Calu3 (cell line): ENCODE data around the gene MEP1A. TPM values are rescaled to one million over a fixed set of nuclear protein-coding genes. Genes with fewer than 3 reads are reported as not detected.

ENCODE experiments used
- BruUV-seq: library from RNA; stranded (reverse); fragments of 400-500 nt; replicated peaks from 2 replicates; lab custom pipeline; 2021; lab: Mats Ljungman, UMichigan
- CTCF ChIA-PET: fragments of 300-600 bp; sonication (Branson Sonifier 250); formaldehyde crosslinking; loops from one replicate; lab custom pipeline; 2022; ENCODE audit warnings: antibody characterized with exemption; lab: Charles Lee
- DNase-seq: peaks from one replicate; pipeline ENCODE4 v3.0.0; 2022
- H3K27ac Mint-ChIP-seq: one replicate; pipeline ENCODE4 v1.8.0; 2022; ENCODE audit warnings: mixed read lengths; ENCODE audit not compliant: unreplicated experiment
- H3K27me3 Mint-ChIP-seq: one replicate; pipeline ENCODE4 v1.8.0; 2022; ENCODE audit warnings: mixed read lengths; ENCODE audit not compliant: unreplicated experiment
- H3K36me3 Mint-ChIP-seq: one replicate; pipeline ENCODE4 v1.8.0; 2022; ENCODE audit warnings: mild to moderate bottlenecking, moderate library complexity, mixed read lengths; ENCODE audit not compliant: insufficient read depth, unreplicated experiment
- H3K4me1 Mint-ChIP-seq: one replicate; pipeline ENCODE4 v1.8.0; 2022; ENCODE audit warnings: mild to moderate bottlenecking, low read depth, mixed read lengths; ENCODE audit not compliant: unreplicated experiment
- H3K4me3 Mint-ChIP-seq: one replicate; pipeline ENCODE4 v1.8.0; 2022; ENCODE audit warnings: mild to moderate bottlenecking, low read depth, moderate library complexity, mixed read lengths; ENCODE audit not compliant: unreplicated experiment
- H3K9me3 Mint-ChIP-seq: one replicate; pipeline ENCODE4 v1.8.0; 2022; ENCODE audit warnings: low read depth, mixed read lengths; ENCODE audit not compliant: unreplicated experiment
- CTCF ChIP-seq: fragments of 200-600 bp; IDR thresholded peaks from one replicate; pipeline ENCODE4 v1.8.0; 2022; ENCODE audit warnings: antibody characterized with exemption; ENCODE audit not compliant: unreplicated experiment
- intact Hi-C: fragments of 100-400 bp; cut with micrococcal nuclease; formaldehyde crosslinking; loops from one replicate; pipeline ENCODE4 v1.10.0; 2022; ENCODE audit not compliant: unreplicated experiment
- total RNA-seq: library from RNA; stranded (reverse); gene quantifications from 2 replicates; pipeline ENCODE4 v1.2.3, GENCODE V29; 2022

The MEP1A gene
- total RNA-seq, 1 experiment from 2014 or later, result not detected

GRCh38 chr6:46755865-46756264, 37.3 kb upstream of the MEP1A start:
- intact Hi-C loops, result no loop called here
- CTCF ChIA-PET, result no interaction called here
- TF ChIP-seq CTCF, result no peak
- Mint-ChIP-seq H3K27ac (no peak overlapping the region), H3K9me3 (no peaks in the 10 kb centered on the region), H3K4me1 (no peaks in the 10 kb centered on the region), H3K36me3 (no peaks in the 10 kb centered on the region), H3K4me3 (no peak overlapping the region), H3K27me3 (no peaks in the 10 kb centered on the region)
- DNase-seq, result no peak
- no TSS peak for BruUV-seq

GRCh38 chr6:46756469-46757213, 36.5 kb upstream of the MEP1A start:
- intact Hi-C loops, result no loop called here
- CTCF ChIA-PET, result no interaction called here
- no peaks in the 10 kb centered on the region for H3K9me3 Mint-ChIP-seq
- TF ChIP-seq CTCF, result no peak
- BruUV-seq, result no TSS peak
- H3K27ac Mint-ChIP-seq, result no peak overlapping the region
- no peaks in the 10 kb centered on the region for H3K27me3 Mint-ChIP-seq
- H3K4me1 Mint-ChIP-seq, result no peaks in the 10 kb centered on the region
- DNase-seq, result no peak
- no peaks in the 10 kb centered on the region for H3K36me3 Mint-ChIP-seq
- H3K4me3 Mint-ChIP-seq, result no peak overlapping the region

GRCh38 chr6:46757214-46757596, 36.0 kb upstream of the MEP1A start:
- no peaks in the 10 kb centered on the region for H3K4me1 Mint-ChIP-seq
- BruUV-seq, result no TSS peak
- H3K36me3 Mint-ChIP-seq, result no peaks in the 10 kb centered on the region
- no peaks in the 10 kb centered on the region for H3K27me3 Mint-ChIP-seq
- TF ChIP-seq CTCF, result no peak
- CTCF ChIA-PET, result no interaction called here
- DNase-seq, result no peak
- no peaks in the 10 kb centered on the region for H3K9me3 Mint-ChIP-seq
- H3K4me3 Mint-ChIP-seq, result no peak overlapping the region
- intact Hi-C loops, result no loop called here
- H3K27ac Mint-ChIP-seq, result no peak overlapping the region

DNA sequence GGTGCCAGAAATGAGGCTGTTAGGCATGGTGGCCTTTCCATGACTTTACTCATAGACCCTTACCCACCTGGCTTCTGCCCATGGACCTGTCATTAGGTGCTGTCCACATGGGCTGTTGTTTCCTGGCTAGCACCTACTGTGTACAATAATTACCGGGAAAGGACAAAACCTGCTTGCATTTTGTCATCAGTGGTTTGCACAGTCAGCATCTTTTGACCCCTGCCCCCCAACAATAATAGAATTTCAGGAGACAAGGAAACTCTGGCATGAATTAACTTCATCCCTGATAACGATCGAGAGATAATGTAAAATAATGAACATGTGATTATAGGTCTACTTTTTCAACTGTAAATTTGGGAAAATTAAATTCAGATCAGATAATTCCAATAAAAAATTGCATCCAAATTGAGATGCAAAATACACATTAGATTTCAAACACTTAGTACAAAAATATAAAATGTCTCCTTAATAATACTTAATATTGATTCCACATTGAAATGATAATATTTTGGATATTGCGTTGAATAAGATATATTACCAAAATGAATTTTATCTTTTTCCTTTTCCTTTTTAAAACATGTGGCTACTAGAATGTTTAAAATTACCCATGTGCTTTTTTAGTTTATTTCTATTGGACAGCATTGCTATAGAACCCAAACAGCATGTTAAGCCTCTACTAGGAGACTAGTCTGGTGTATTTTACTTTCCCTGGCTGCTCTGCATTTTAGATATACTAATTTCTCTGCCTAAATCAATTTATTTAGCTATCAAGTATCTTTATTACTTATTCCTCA, 34.0 kb upstream of the MEP1A start:
- DNase-seq, result no peak
- no TSS peak for BruUV-seq
- Mint-ChIP-seq H3K9me3 (no peaks in the 10 kb centered on the region), H3K27me3 (no peaks in the 10 kb centered on the region), H3K27ac (no peak overlapping the region), H3K4me1 (no peaks in the 10 kb centered on the region), H3K36me3 (no peaks in the 10 kb centered on the region), H3K4me3 (no peak overlapping the region)
- CTCF ChIA-PET, result no interaction called here
- no peak for TF ChIP-seq CTCF
- intact Hi-C loops, result no loop called here
